ENCODE measurements around the gene SLC24A3.

The SLC24A3 gene

DNA sequence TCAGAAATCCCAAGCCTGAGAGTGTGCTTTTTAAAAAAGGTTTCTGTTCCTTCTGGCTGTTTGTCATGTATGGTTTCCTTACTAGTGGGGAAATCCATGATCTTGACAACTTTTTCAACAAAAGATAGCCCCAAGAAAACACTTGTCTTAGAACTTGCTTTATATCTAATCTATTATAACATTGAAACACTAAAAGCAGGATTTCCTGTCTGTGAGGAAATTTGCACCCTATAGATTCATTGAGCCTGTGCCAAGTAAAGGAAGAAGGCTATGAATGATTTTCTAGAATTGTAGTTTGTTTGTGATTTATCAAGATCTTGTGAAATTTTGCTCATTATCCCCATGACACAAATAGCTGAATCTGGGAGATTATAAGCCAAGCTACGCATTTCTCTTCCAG lies 307.0 kb downstream of the SLC24A3 start:
- no peak overlapping the region for H3K9ac ChIP-seq (ENCODE audit: low read depth in 1 of 2, low read length in 2 of 2)
- no peaks in the 10 kb centered on the region for H3K27me3 ChIP-seq (ENCODE audit: control insufficient read depth in 2 of 2, insufficient read depth in 2 of 2, low read length in 2 of 2)
- no peaks in the 10 kb centered on the region for H3K9me3 ChIP-seq (ENCODE audit: control insufficient read depth in 2 of 2, low read length in 2 of 2)
- H3K4me3 ChIP-seq (ENCODE audit: low read length in 2 of 2): no peak overlapping the region
- no peak overlapping the region for H3K27ac ChIP-seq (ENCODE audit: low read depth in 2 of 2, low read length in 2 of 2)
- no peaks in the 10 kb centered on the region for H3K4me1 ChIP-seq (ENCODE audit: control insufficient read depth in 2 of 2, insufficient read depth in 2 of 2, low read length in 2 of 2)
- H3K36me3 ChIP-seq (ENCODE audit: control insufficient read depth in 2 of 2, insufficient read depth in 2 of 2, low read length in 2 of 2): no peaks in the 10 kb centered on the region

DNA sequence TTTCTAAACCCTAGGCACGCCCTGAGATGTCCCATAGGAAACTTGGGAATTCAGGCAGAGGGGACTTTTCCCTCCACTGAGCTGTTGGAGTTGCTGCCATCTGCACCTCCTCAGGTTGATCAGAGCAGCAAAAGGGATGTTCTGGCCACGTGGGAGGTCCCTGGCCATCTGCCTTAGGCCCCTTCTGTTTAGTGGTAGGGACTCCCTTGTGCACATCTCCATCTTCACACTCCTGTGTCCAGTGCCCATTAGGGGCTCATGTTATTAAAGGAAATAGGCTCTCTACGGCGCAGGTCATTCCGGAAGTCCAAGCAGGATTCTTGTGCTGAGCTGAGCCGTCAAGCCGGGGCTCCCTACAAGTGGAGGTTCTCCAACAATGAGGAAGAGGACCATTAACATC lies 307.8 kb downstream of the SLC24A3 start:
- Histone ChIP-seq H3K9me3 (ENCODE audit: control insufficient read depth in 2 of 2, low read length in 2 of 2) (no peaks in the 10 kb centered on the region), H3K4me1 (ENCODE audit: control insufficient read depth in 2 of 2, insufficient read depth in 2 of 2, low read length in 2 of 2) (no peaks in the 10 kb centered on the region), H3K27ac (ENCODE audit: low read depth in 2 of 2, low read length in 2 of 2) (no peak overlapping the region)

DNA sequence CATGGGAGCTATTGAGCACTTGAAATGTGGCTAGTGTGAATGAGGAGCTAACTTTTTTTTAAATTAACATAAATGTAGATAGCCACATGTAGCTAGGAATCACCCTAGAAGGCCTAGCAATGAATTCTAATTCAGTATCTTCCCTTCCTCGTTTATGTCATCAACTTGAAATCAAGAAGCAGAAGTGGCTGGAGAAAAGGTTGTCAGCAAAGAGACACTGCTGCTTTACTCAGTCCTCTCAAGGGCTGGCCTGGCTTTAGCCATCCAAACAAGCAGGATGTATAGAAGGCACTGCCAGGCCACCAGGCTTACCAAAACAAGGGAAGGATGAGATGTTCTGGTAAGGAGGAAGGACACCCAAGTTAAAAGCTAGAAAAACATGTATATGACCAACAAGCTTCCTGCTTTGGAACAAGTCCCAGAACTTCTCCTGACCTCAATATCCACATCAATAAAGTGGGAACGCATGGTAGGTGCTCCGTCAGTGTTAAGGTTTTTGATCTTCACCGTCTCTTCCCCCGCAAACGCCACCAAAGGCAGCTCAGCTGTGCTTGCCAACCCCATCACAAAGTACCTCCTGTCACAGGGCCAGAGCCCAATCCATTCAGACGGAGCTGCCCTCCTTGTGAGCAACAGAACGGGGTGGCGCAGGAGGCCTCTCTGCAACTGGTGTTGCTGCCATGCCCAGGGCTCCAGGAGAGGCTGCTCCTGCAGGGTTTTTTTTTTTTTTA lies 309.8 kb downstream of the SLC24A3 start:
- no peaks in the 10 kb centered on the region for H3K27me3 ChIP-seq (ENCODE audit: control insufficient read depth in 2 of 2, insufficient read depth in 2 of 2, low read length in 2 of 2)
- H3K4me3 ChIP-seq (ENCODE audit: low read length in 2 of 2): no peak overlapping the region
- H3K27ac ChIP-seq (ENCODE audit: low read depth in 2 of 2, low read length in 2 of 2): no peak overlapping the region
- no peaks in the 10 kb centered on the region for H3K9me3 ChIP-seq (ENCODE audit: control insufficient read depth in 2 of 2, low read length in 2 of 2)
- H3K36me3 ChIP-seq (ENCODE audit: control insufficient read depth in 2 of 2, insufficient read depth in 2 of 2, low read length in 2 of 2): no peaks in the 10 kb centered on the region
- H3K9ac ChIP-seq (ENCODE audit: low read depth in 1 of 2, low read length in 2 of 2): no peak overlapping the region
- no peaks in the 10 kb centered on the region for H3K4me1 ChIP-seq (ENCODE audit: control insufficient read depth in 2 of 2, insufficient read depth in 2 of 2, low read length in 2 of 2)

More for the DNA sequence above, 307.8 kb downstream of the SLC24A3 start:
- H3K36me3 ChIP-seq (ENCODE audit: control insufficient read depth in 2 of 2, insufficient read depth in 2 of 2, low read length in 2 of 2): no peaks in the 10 kb centered on the region
- no peak overlapping the region for H3K9ac ChIP-seq (ENCODE audit: low read depth in 1 of 2, low read length in 2 of 2)
- no peaks in the 10 kb centered on the region for H3K27me3 ChIP-seq (ENCODE audit: control insufficient read depth in 2 of 2, insufficient read depth in 2 of 2, low read length in 2 of 2)
- H3K4me3 ChIP-seq (ENCODE audit: low read length in 2 of 2): no peak overlapping the region

DNA sequence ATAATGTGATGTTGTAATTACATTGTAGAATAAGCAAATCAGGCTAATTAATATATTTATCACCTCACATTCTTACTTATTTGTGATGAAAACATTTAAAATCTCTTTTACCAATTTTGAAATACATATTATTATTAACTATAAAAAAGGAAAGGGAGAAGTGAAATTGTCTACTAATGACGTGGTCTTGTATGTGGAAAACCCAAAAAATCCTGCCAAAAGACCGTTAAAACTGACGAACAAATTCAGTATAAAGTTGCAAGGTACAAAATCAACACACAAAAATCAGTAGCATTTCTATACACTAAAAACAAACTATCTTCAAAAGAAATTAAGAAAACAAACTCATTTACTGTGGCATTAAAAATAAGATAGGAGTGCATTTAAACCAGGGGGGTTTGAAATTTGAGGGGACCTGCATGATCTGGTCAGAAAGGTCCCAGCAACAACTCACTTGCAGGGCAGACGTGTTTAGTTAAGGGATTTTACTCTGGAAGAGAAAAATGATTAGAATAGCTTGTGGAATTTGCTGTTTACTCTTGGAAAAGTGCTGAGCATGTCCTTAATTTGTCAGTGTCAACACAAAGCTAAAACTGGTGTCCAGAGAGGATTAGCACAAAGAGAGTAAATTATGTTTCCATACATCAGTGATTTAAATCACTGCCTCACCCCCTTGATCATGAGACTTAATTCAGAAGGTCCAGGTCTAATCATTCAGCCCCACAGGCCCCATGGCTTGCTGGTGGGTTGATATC lies 310.6 kb downstream of the SLC24A3 start:
- Histone ChIP-seq H3K9me3 (ENCODE audit: control insufficient read depth in 2 of 2, low read length in 2 of 2) (no peaks in the 10 kb centered on the region), H3K27me3 (ENCODE audit: control insufficient read depth in 2 of 2, insufficient read depth in 2 of 2, low read length in 2 of 2) (no peaks in the 10 kb centered on the region), H3K27ac (ENCODE audit: low read depth in 2 of 2, low read length in 2 of 2) (no peak overlapping the region), H3K4me3 (ENCODE audit: low read length in 2 of 2) (no peak overlapping the region), H3K9ac (ENCODE audit: low read depth in 1 of 2, low read length in 2 of 2) (no peak overlapping the region), H3K4me1 (ENCODE audit: control insufficient read depth in 2 of 2, insufficient read depth in 2 of 2, low read length in 2 of 2) (no peaks in the 10 kb centered on the region), H3K36me3 (ENCODE audit: control insufficient read depth in 2 of 2, insufficient read depth in 2 of 2, low read length in 2 of 2) (no peaks in the 10 kb centered on the region)

DNA sequence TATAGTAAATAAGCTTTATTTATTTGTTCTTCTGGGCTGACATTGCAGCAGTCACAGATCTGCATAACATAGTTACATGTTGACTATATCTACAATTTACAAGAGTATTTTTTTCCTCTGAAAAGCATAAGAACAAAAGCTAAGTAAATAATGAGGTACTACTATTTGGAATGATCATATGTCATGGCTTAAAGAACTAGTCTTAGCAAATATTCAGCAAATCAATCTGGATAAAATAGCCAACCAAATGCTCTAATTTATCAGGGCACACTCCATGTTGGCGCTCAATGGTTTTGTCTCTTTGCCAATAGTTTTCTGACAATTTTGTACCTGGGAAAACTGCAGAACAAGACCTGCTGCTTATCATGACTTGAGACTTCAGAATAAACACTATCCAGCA lies 312.2 kb downstream of the SLC24A3 start:
- no peaks in the 10 kb centered on the region for H3K4me1 ChIP-seq (ENCODE audit: control insufficient read depth in 2 of 2, insufficient read depth in 2 of 2, low read length in 2 of 2)
- no peak overlapping the region for H3K27ac ChIP-seq (ENCODE audit: low read depth in 2 of 2, low read length in 2 of 2)
- no peaks in the 10 kb centered on the region for H3K27me3 ChIP-seq (ENCODE audit: control insufficient read depth in 2 of 2, insufficient read depth in 2 of 2, low read length in 2 of 2)
- H3K9ac ChIP-seq (ENCODE audit: low read depth in 1 of 2, low read length in 2 of 2): no peak overlapping the region
- H3K36me3 ChIP-seq (ENCODE audit: control insufficient read depth in 2 of 2, insufficient read depth in 2 of 2, low read length in 2 of 2): no peaks in the 10 kb centered on the region
- no peak overlapping the region for H3K4me3 ChIP-seq (ENCODE audit: low read length in 2 of 2)
- no peaks in the 10 kb centered on the region for H3K9me3 ChIP-seq (ENCODE audit: control insufficient read depth in 2 of 2, low read length in 2 of 2)

DNA sequence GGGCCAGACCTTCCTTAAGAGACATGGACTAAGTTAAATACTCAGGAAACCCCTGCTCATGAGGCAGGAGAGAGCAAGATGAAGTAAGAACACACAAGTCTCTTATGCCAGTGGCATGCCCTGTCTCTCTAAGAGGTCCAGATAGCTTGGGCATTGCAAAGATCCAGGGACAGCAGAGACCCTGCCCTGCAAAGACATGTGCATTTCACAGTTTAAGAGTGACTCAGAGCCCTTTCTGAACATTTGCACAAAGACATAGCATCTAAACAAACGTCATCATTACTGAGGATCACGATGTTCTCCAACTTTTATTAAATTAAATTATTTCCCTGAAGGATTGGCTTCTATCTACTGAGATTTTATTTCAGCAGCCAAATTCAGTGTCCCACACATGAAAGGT lies 315.1 kb downstream of the SLC24A3 start:
- no peak overlapping the region for H3K27ac ChIP-seq (ENCODE audit: low read depth in 2 of 2, low read length in 2 of 2)
- no peaks in the 10 kb centered on the region for H3K9me3 ChIP-seq (ENCODE audit: control insufficient read depth in 2 of 2, low read length in 2 of 2)
- no peak overlapping the region for H3K4me3 ChIP-seq (ENCODE audit: low read length in 2 of 2)
- no peaks in the 10 kb centered on the region for H3K36me3 ChIP-seq (ENCODE audit: control insufficient read depth in 2 of 2, insufficient read depth in 2 of 2, low read length in 2 of 2)
- H3K27me3 ChIP-seq (ENCODE audit: control insufficient read depth in 2 of 2, insufficient read depth in 2 of 2, low read length in 2 of 2): no peaks in the 10 kb centered on the region
- no peak overlapping the region for H3K9ac ChIP-seq (ENCODE audit: low read depth in 1 of 2, low read length in 2 of 2)
- H3K4me1 ChIP-seq (ENCODE audit: control insufficient read depth in 2 of 2, insufficient read depth in 2 of 2, low read length in 2 of 2): no peaks in the 10 kb centered on the region

DNA sequence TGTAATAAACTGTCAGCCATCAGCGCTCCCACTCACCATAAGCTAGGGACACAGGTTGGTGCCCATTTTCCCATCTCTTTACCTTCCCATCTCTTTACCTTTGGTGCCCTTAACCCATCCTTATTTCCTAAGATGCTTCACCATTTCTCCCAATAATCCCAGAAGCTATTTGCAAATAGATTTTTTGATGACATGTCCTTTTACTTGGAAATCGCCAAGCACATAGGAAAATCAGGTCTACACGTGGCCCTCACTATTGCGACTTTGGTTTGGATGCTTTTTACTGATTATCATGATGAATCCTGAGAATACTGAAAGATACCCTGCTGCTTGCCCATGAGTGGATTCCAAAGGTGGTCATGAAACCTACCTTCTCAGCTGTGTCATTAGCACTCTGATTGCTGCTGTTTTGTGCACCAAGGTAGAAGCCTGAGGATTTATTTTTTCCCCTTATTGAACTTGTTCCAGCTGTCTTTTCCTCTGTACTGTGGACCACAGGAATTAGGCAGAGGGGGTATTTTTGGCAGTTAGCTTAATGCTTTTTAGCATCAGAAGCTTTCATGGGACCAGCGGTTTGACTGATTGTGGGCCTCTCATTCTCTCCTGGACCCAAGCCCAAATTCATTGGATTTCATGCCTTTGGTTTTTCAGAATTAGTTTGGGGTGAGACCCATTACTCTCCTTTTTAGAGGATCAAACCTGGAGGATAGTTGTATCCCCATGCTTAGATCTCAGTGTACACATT lies 316.0 kb downstream of the SLC24A3 start:
- Histone ChIP-seq H3K4me1 (ENCODE audit: control insufficient read depth in 2 of 2, insufficient read depth in 2 of 2, low read length in 2 of 2) (no peaks in the 10 kb centered on the region), H3K9ac (ENCODE audit: low read depth in 1 of 2, low read length in 2 of 2) (no peak overlapping the region), H3K4me3 (ENCODE audit: low read length in 2 of 2) (no peak overlapping the region), H3K27me3 (ENCODE audit: control insufficient read depth in 2 of 2, insufficient read depth in 2 of 2, low read length in 2 of 2) (no peaks in the 10 kb centered on the region), H3K36me3 (ENCODE audit: control insufficient read depth in 2 of 2, insufficient read depth in 2 of 2, low read length in 2 of 2) (no peaks in the 10 kb centered on the region), H3K27ac (ENCODE audit: low read depth in 2 of 2, low read length in 2 of 2) (no peak overlapping the region), H3K9me3 (ENCODE audit: control insufficient read depth in 2 of 2, low read length in 2 of 2) (no peaks in the 10 kb centered on the region)

DNA sequence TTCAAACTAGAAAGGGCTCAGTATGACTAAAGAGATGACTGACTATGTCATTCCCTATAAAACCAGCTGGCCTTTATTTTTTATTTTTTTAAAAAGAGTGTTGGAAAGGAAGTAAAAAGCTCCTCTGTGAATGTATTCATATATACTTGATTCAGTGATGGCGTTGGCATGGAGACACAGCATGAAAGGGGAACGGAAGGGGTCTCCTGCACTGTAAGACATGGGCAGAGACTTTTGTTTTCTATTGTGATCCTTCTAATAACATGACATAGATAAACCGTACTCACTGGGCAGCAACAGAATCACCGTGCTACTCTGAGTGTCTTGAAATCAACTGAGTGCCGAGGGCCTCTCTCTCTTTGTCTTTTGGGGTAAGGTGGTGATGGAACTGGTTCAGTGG lies 317.6 kb downstream of the SLC24A3 start:
- no peaks in the 10 kb centered on the region for H3K36me3 ChIP-seq (ENCODE audit: control insufficient read depth in 2 of 2, insufficient read depth in 2 of 2, low read length in 2 of 2)
- H3K4me1 ChIP-seq (ENCODE audit: control insufficient read depth in 2 of 2, insufficient read depth in 2 of 2, low read length in 2 of 2): no peaks in the 10 kb centered on the region
- H3K9ac ChIP-seq (ENCODE audit: low read depth in 1 of 2, low read length in 2 of 2): no peak overlapping the region
- no peaks in the 10 kb centered on the region for H3K9me3 ChIP-seq (ENCODE audit: control insufficient read depth in 2 of 2, low read length in 2 of 2)
- no peaks in the 10 kb centered on the region for H3K27me3 ChIP-seq (ENCODE audit: control insufficient read depth in 2 of 2, insufficient read depth in 2 of 2, low read length in 2 of 2)
- no peak overlapping the region for H3K4me3 ChIP-seq (ENCODE audit: low read length in 2 of 2)
- H3K27ac ChIP-seq (ENCODE audit: low read depth in 2 of 2, low read length in 2 of 2): no peak overlapping the region

DNA sequence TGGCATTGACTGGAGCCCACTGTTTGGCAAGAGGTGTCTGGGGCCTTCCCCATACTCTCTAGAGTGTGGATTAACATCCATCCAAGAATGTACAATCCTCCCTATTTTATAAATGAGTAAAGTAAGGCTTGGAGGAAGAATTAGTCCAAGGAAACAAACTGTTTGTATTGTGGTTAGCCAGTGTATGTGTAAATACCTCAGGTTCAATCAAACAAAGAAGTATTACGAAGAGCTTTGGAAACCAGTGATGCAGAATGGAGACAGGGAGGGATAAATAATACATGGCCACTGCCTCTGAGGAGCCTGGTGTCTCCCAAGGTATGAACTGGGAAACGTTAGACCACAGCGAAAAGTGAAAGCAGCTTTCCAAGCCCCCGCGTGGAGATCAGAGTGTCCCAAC lies 319.0 kb downstream of the SLC24A3 start:
- no peaks in the 10 kb centered on the region for H3K27me3 ChIP-seq (ENCODE audit: control insufficient read depth in 2 of 2, insufficient read depth in 2 of 2, low read length in 2 of 2)
- H3K4me1 ChIP-seq (ENCODE audit: control insufficient read depth in 2 of 2, insufficient read depth in 2 of 2, low read length in 2 of 2): no peaks in the 10 kb centered on the region
- no peaks in the 10 kb centered on the region for H3K9me3 ChIP-seq (ENCODE audit: control insufficient read depth in 2 of 2, low read length in 2 of 2)
- no peak overlapping the region for H3K4me3 ChIP-seq (ENCODE audit: low read length in 2 of 2)
- no peak overlapping the region for H3K27ac ChIP-seq (ENCODE audit: low read depth in 2 of 2, low read length in 2 of 2)
- no peaks in the 10 kb centered on the region for H3K36me3 ChIP-seq (ENCODE audit: control insufficient read depth in 2 of 2, insufficient read depth in 2 of 2, low read length in 2 of 2)
- H3K9ac ChIP-seq (ENCODE audit: low read depth in 1 of 2, low read length in 2 of 2): no peak overlapping the region

DNA sequence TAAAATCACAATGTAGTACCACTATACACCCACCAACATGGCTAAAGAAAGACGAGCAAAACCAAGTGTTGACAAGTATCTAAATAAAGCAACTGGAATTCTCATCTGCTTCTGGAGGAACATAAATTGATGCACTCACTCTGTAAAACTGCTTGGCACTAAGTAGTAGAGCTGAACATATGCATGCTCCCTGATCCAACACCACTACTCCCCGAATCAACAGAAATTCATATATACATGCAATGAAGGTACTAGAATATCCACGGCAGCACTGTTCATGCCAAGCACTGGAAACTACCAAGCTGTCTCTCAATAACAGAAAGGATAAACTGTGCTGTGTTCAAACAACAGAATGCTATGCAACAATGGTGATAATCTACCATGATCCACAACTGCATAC lies 326.1 kb downstream of the SLC24A3 start:
- H3K4me3 ChIP-seq (ENCODE audit: low read length in 2 of 2): no peak overlapping the region
- H3K27me3 ChIP-seq (ENCODE audit: control insufficient read depth in 2 of 2, insufficient read depth in 2 of 2, low read length in 2 of 2): no peaks in the 10 kb centered on the region
- no peak overlapping the region for H3K27ac ChIP-seq (ENCODE audit: low read depth in 2 of 2, low read length in 2 of 2)
- no peaks in the 10 kb centered on the region for H3K9me3 ChIP-seq (ENCODE audit: control insufficient read depth in 2 of 2, low read length in 2 of 2)
- H3K36me3 ChIP-seq (ENCODE audit: control insufficient read depth in 2 of 2, insufficient read depth in 2 of 2, low read length in 2 of 2): no peaks in the 10 kb centered on the region
- H3K9ac ChIP-seq (ENCODE audit: low read depth in 1 of 2, low read length in 2 of 2): no peak overlapping the region
- no peaks in the 10 kb centered on the region for H3K4me1 ChIP-seq (ENCODE audit: control insufficient read depth in 2 of 2, insufficient read depth in 2 of 2, low read length in 2 of 2)
